ENCODE results near the gene ZNF205. TPM values are rescaled to one million over a fixed set of nuclear protein-coding genes. Genes with fewer than 3 reads are reported as not detected.

ZNF205 gene
- total and polyA plus RNA-seq, 2 of the 8 experiments (the other 6 are each of a cell fraction or from before 2014, with no cell fraction given): 19.1 to 19.9 TPM

- TF ChIP-seq CTCF (IDR thresholded peaks at IDR 0.05; ENCODE audit: control extremely low read depth in 1 of 3, insufficient read depth in 1 of 3, low read depth in 1 of 3, low read length in 3 of 3) (peak; percentile 10 to 16 (median 11); a peak in 3 of 4 replicates), SAP30 (IDR thresholded peaks at IDR 0.05; ENCODE audit: insufficient read depth, insufficient replicate concordance, low read length) (peak; percentile 71)
Measured at GRCh38 chr16:3123986-3124886, 11.8 kb downstream of the ZNF205 start (continued).

Data from H1 (cell line).